Prostate gland (tissue), 2 donors: ENCODE data around the gene PPP2R2B.

Source experiments
- CTCF ChIP-seq, 4 experiments: fragments of 200-600 bp in 2 of 4; fragments of 450-650 bp in 2 of 4; sonication (generic) in 2 of 4; IDR thresholded peaks; 1 replicate in 3 of 4; 2 replicates in 1 of 4; pipeline ENCODE4 v1.5.1; 2016 to 2019; ENCODE audit warnings: antibody characterized with exemption in 4 of 4, mild to moderate bottlenecking in 2 of 4, moderate library complexity in 2 of 4
- POLR2A ChIP-seq: fragments of 450-650 bp; IDR thresholded peaks from one replicate; pipeline ENCODE4 v1.6.1; 2016; ENCODE audit warnings: antibody characterized with exemption, mild to moderate bottlenecking

- TF ChIP-seq CTCF (IDR thresholded peaks at IDR 0.05) (no peak), POLR2A (no peak)
These were observed 115.7 kb downstream of the PPP2R2B start for GRCh38 chr5:146762830-146763229.
